Bronchial epithelial cell (primary cell): ENCODE measurements around the gene NOX5. TPM values are rescaled to one million over a fixed set of nuclear protein-coding genes. Genes with fewer than 3 reads are reported as not detected.
A peak's percentile ranks its signal among the peaks of the same experiment; 100 is the strongest.
"Not testable (repeated sequence)": the region's sequence is repeated elsewhere in the genome, so short reads cannot be mapped to it uniquely, and the experiment has no call there.

Source experiments
- DNase-seq: peaks from one replicate; pipeline ENCODE4 v3.0.0-alpha.2; 2010; ENCODE audit warnings: low read depth
- FAIRE-seq: peaks from 2 replicates; lab custom pipeline; 2011; peaks lifted over from hg19 to GRCh38; lab: Jason Lieb, UNC
- H3K27me3 ChIP-seq: 2 replicates; pipeline ENCODE4 v1.5.1; 2011; ENCODE audit warnings: low read length; ENCODE audit not compliant: control insufficient read depth, insufficient read depth
- H3K36me3 ChIP-seq: 2 replicates; pipeline ENCODE4 v1.5.1; 2011; ENCODE audit warnings: low read length; ENCODE audit not compliant: control insufficient read depth, insufficient read depth
- H3K4me3 ChIP-seq: 2 replicates; pipeline ENCODE4 v1.5.1; 2011; ENCODE audit warnings: mild to moderate bottlenecking, low read depth, low read length, control low read depth
- CTCF ChIP-seq: IDR thresholded peaks from 2 replicates; pipeline ENCODE4 v1.5.1; 2011; ENCODE audit warnings: mild to moderate bottlenecking, moderate library complexity, low read length, control low read depth, inconsistent platforms; ENCODE audit not compliant: insufficient read depth, severe bottlenecking
- total RNA-seq: library from RNA; depleted of rRNA; stranded (reverse); fragments of >200 nt; gene quantifications from 2 replicates; pipeline ENCODE4 v1.2.1, GENCODE V29; 2014

NOX5 gene
- total RNA-seq: under 0.01 TPM in 1 of 2 replicates, not detected in the other

- FAIRE-seq: no peak
- peak; percentile 52 for DNase-seq
- TF ChIP-seq CTCF: no peak
These were observed at the start of gene NOX5 for GRCh38 chr15:69014454-69014853. Gene NOX5 (plus strand): TSS chr15:69014695. CDS start chr15:69014736, 41 bp downstream.

GRCh38 chr15:68966996-68967395, 47.5 kb upstream of the NOX5 start:
- FAIRE-seq: no peak
- no peak for DNase-seq

More at GRCh38 chr15:69014454-69014853, at the start of gene NOX5:
- no peaks in the 10 kb centered on the region for H3K36me3 ChIP-seq
- no peak within 1 kb of the TSS for H3K4me3 ChIP-seq
- H3K27me3 ChIP-seq: no peaks in the 10 kb centered on the region

GRCh38 chr15:68967948-68968347, 46.5 kb upstream of the NOX5 start:
- Histone ChIP-seq H3K4me3 (no peak overlapping the region), H3K27me3 (peaks cover 2% of the 10 kb centered on the region), H3K36me3 (no peaks in the 10 kb centered on the region)
- DNase-seq (no peak), FAIRE-seq (no peak)
- no peak for TF ChIP-seq CTCF

More at GRCh38 chr15:68966996-68967395, 47.5 kb upstream of the NOX5 start:
- no peak for TF ChIP-seq CTCF
- H3K36me3 ChIP-seq: no peaks in the 10 kb centered on the region
- no peak overlapping the region for H3K4me3 ChIP-seq
- H3K27me3 ChIP-seq: peaks cover 2% of the 10 kb centered on the region

GRCh38 chr15:68969298-68969697, 45.2 kb upstream of the NOX5 start:
- no peak overlapping the region for H3K4me3 ChIP-seq
- peaks cover 2% of the 10 kb centered on the region for H3K27me3 ChIP-seq
- no peaks in the 10 kb centered on the region for H3K36me3 ChIP-seq
- TF ChIP-seq CTCF: no peak
- FAIRE-seq (no peak), DNase-seq (no peak)

GRCh38 chr15:68972201-68973065, 42.1 kb upstream of the NOX5 start:
- no peak for FAIRE-seq
- TF ChIP-seq CTCF: no peak

GRCh38 chr15:68975651-68976160, 38.8 kb upstream of the NOX5 start:
- H3K27me3 ChIP-seq, H3K36me3 ChIP-seq, DNase-seq, FAIRE-seq, H3K4me3 ChIP-seq: not testable (repeated sequence)

More at GRCh38 chr15:68972201-68973065, 42.1 kb upstream of the NOX5 start:
- H3K36me3 ChIP-seq: no peaks in the 10 kb centered on the region
- H3K27me3 ChIP-seq: peaks cover 2% of the 10 kb centered on the region
- no peak overlapping the region for H3K4me3 ChIP-seq
- no peak for DNase-seq

- not testable (repeated sequence) for H3K36me3 ChIP-seq, H3K4me3 ChIP-seq, FAIRE-seq, H3K27me3 ChIP-seq, DNase-seq
These were observed 37.1 kb upstream of the NOX5 start for GRCh38 chr15:68977426-68977825.
